ENCODE results near the gene HMGB1. TPM values are rescaled to one million over a fixed set of nuclear protein-coding genes. Genes with fewer than 3 reads are reported as not detected.
A peak's percentile ranks its signal among the peaks of the same experiment; 100 is the strongest.

Gene HMGB1
- total RNA-seq, 2 experiments from 2014 or later: 764 to 851 TPM

DNA sequence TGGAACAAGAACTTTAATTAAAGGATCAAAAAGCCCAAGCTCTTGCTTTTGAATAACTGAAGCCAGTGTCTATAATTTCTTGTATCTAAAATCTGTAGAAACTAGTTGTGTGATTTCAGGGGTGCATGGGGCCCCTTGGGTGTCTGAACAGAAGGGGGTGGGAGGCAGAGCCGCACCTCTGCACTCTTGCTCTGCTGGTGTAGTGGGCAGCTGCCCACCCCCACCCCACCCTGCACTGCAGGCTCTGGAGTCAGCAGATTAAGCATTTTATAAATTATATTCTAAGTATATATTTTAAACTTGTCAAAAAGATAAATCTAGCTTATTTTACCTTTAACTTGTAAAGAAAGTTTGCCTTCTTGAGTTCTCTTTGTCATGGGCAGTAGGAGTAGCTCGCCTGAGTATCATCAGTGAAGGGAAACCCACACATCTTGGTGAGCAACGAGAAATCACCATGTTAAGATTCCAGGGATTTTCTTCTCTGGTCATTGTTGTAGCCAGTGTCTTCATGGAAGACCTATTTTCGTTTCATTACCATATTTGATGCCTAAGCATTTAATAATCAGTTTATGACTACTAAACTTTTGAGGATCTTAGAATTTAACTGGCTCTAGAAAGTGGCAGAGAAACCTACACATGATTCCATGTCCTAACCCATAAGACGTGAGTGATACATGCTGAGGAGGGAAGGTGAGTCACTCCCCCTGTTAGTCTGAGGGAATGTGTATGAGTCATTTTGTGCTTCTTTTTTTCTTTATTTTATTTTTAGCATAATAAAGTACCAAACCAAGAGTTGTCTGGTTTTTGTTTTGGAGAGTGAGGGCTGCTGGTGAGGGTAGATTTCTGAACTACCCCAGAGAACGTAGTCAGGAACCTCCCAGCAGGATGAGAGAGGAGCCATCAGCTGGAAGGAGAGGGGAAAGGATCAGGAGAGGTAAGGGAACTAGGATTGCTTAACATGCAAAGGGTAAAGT is 35.7 kb downstream of the HMGB1 start:
- peak overlapping the region; percentile 37 for H3K4me3 Mint-ChIP-seq
- peak overlapping the region; percentile 93 for H3K27ac Mint-ChIP-seq
- H3K27me3 Mint-ChIP-seq: no peaks in the 10 kb centered on the region
- DNase-seq: peak; percentile 50
- POLR2A ChIA-PET: interaction anchor here (0.5 to 0.9 kb wide), 4 partner anchors 26 to 676 kb away, joined by 3 to 7 read pairs (median 3); no protein-coding TSS in a partner anchor
- peak; percentile 99 for ATAC-seq
- peaks cover 30% of the 10 kb centered on the region for H3K4me1 Mint-ChIP-seq
- CTCF ChIA-PET: interaction anchor here (0.7 to 1.6 kb wide), 7 partner anchors 12 to 509 kb away, joined by 3 to 6 read pairs (median 3); partner anchors contain the start of gene KATNAL1
- intact Hi-C loops (cut with DNase I, micrococcal nuclease): loop anchor here (1.0 to 2.0 kb wide), 6 partner anchors 8 to 53 kb away; partner anchors contain the start of genes HMGB1 (in 1 of the 2) and UBE2L5 (in 1 of the 2)
- H3K9me3 Mint-ChIP-seq (ENCODE audit: low read depth): no peaks in the 10 kb centered on the region
- no peaks in the 10 kb centered on the region for H3K36me3 Mint-ChIP-seq (ENCODE audit: low read depth)

DNA sequence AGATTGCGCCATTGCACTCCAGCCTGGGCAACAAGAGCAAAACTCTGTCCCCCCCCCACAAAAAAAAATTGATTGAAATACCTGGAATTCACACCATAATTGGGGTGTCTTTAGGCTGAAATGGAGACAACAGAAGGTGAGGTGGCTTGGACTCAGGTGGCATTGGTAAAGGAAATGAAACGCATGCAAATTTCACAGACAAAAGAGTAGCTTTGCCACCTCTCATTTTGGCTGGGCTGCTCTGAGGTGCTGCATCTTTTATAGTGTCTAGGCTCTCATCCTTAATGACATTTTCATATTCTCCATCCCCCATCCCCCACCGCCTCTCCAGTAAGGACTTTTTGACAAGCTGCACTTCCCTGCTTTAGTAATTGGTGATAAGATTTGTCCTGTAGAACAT is 36.5 kb downstream of the HMGB1 start:
- Mint-ChIP-seq H3K36me3 (ENCODE audit: low read depth) (no peaks in the 10 kb centered on the region), H3K27ac (no peak overlapping the region), H3K4me3 (no peak overlapping the region), H3K27me3 (no peaks in the 10 kb centered on the region), H3K4me1 (peaks cover 30% of the 10 kb centered on the region), H3K9me3 (ENCODE audit: low read depth) (no peaks in the 10 kb centered on the region)
- no peak for ATAC-seq
- POLR2A ChIA-PET: interaction anchor here (0.7 kb wide), 1 partner anchor 677 kb away, joined by 3 read pairs; no protein-coding TSS in a partner anchor
- intact Hi-C loops (cut with DNase I, micrococcal nuclease): no loop called here
- DNase-seq: no peak
- CTCF ChIA-PET: interaction anchor here (0.7 to 1.6 kb wide), 5 partner anchors 13 to 122 kb away, joined by 3 to 6 read pairs (median 4); partner anchors contain the start of gene KATNAL1

DNA sequence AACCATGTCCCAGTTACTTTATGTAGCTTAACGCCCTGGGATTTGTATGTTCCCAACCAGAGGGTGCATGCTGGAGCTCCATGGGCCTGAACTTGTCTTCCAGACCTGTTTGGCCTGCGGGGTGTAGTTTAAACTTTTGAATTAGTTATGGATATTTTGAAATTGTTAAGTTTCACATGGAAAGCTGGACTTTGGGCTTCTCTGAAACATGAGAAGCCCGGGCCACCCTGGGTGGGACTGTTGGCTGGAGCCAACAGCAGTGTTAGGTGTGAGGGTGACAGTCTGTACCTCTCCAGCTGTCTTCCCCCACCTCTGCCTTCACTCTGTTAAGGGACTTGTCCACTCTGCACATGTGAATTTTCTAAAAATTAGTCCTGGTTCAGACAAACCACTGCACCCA is 41.8 kb downstream of the HMGB1 start:
- H3K36me3 Mint-ChIP-seq (ENCODE audit: low read depth): no peaks in the 10 kb centered on the region
- intact Hi-C loops (cut with DNase I, micrococcal nuclease): loop anchor here (2.0 kb wide), 2 partner anchors 29 to 41 kb away; partner anchors contain the start of gene HMGB1 (in 1 of the 2)
- ChIA-PET CTCF (interaction anchor here (0.7 kb wide), 1 partner anchor 238 kb away, joined by 3 read pairs; no protein-coding TSS in a partner anchor), POLR2A (no interaction called here)
- peaks cover 14% of the 10 kb centered on the region for H3K4me1 Mint-ChIP-seq
- ATAC-seq (no peak), DNase-seq (no peak)
- no peaks in the 10 kb centered on the region for H3K27me3 Mint-ChIP-seq
- H3K27ac Mint-ChIP-seq: no peak overlapping the region
- H3K4me3 Mint-ChIP-seq: no peak overlapping the region
- no peaks in the 10 kb centered on the region for H3K9me3 Mint-ChIP-seq (ENCODE audit: low read depth)

DNA sequence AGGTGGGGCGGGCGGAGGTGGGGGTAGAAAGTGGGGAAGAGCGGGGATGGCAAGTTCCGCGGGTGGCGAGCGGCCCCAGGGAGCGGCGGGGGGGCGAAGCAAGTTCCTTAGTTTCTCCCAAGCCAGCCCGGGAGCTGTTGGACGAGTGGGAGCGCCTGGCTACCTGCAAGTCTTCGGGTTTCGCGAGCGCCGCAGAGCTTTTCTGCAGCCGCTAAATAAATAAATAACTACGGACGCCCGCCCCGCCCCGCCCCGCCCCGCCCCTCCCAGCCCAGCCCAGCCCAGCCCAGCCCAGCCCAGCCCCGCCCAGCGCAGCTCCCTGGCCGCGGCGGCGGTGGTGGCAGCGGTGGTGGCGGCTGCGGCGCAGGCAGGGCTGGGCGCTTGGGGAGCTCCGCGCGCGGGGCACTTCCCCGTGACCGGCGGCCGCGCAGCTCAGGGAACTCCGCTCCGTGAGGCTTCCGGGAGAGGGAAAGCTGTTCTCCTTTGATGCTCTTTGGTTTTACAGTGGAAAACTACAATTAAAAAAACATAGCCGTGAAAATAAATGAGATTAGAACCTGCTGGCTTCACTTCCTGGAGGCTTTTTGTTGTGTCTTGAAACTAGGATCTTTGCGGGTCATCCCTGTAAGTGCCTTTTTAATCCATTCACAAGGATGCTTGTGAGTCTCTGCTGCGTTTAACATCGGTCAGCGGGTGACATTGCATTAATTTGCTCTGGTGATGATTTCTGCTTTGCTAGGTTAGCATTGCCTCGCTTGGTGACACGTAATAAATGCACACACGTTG is 43.5 kb downstream of the HMGB1 start, which contains the start of gene UBE2L5:
Gene UBE2L5, plus strand, starts transcription at position 440 of the 786 bp plus-strand sequence. CDS start 5,498 bp downstream, outside the sequence.
- Mint-ChIP-seq H3K4me3 (peak within 1 kb of the TSS; percentile 77), H3K36me3 (ENCODE audit: low read depth) (no peaks in the 10 kb centered on the region), H3K27ac (peak within 1 kb of the TSS; percentile 69), H3K27me3 (no peaks in the 10 kb centered on the region), H3K4me1 (peaks cover 12% of the 10 kb centered on the region), H3K9me3 (ENCODE audit: low read depth) (no peaks in the 10 kb centered on the region)
- ChIA-PET POLR2A (interaction anchor here (0.6 to 1.2 kb wide), 4 partner anchors 27 to 318 kb away, joined by 3 to 6 read pairs (median 4); partner anchors contain the start of gene KATNAL1), CTCF (interaction anchor here (0.7 to 1.4 kb wide), 3 partner anchors 14 to 33 kb away, joined by 3 to 4 read pairs (median 3); no protein-coding TSS in a partner anchor)
- ATAC-seq (peak; percentile 96), DNase-seq (peak; percentile 85)
- intact Hi-C loops (cut with DNase I, micrococcal nuclease): loop anchor here (1.0 to 2.0 kb wide), 6 partner anchors 8 to 195 kb away; partner anchors contain the start of genes HMGB1 (in 1 of the 2) and USPL1 (in 1 of the 2)

GRCh38 chr13:30421093-30422053 is 44.4 kb downstream of the HMGB1 start:
- CTCF ChIA-PET: interaction anchor here (0.6 to 1.4 kb wide), 7 partner anchors 12 to 515 kb away, joined by 3 to 4 read pairs (median 3); no protein-coding TSS in a partner anchor
- no peak overlapping the region for H3K27ac Mint-ChIP-seq

DNA sequence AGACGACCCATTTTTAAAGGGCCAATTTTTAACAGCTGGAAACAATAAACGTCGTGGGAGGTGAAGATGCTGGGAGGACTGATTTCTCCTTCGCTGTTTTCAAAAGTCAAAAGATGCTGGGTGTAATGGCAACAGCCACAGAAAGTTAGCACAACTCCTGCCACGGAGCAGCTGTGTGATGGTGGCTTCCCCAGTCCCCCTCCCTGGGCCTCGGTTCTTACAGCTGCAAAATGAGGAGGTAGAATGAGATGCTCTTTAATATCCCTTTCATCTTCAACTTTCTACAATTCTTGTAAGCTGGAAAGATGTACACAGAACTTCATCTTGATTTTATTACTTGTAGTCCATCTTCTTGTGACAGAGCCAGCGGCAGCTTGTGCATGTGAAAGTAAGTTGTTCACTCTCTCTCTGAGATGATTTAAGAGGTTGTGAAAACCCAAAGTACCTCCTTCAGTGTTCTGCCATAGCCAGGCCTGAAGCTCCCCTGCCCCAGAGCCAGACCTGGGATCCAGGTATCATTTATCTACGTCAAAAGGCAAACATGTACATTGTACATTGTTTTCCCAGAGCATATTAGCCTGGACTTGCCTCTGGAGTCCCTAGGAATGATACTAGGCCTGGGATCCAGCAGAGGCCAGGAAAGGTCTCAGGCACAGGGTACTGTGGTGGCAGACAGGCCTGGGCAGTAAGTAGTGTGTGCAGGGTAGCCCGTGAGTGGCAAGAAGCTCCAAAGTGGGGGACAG is 46.8 kb downstream of the HMGB1 start:
- no peak for DNase-seq
- intact Hi-C loops (cut with DNase I, micrococcal nuclease): no loop called here
- no peak for ATAC-seq
- H3K27me3 Mint-ChIP-seq: no peaks in the 10 kb centered on the region
- H3K36me3 Mint-ChIP-seq (ENCODE audit: low read depth): no peaks in the 10 kb centered on the region
- no peak overlapping the region for H3K4me3 Mint-ChIP-seq
- ChIA-PET POLR2A (no interaction called here), CTCF (interaction anchor here (0.6 to 1.4 kb wide), 6 partner anchors 9 to 642 kb away, joined by 3 to 5 read pairs (median 3); no protein-coding TSS in a partner anchor)
- H3K9me3 Mint-ChIP-seq (ENCODE audit: low read depth): no peaks in the 10 kb centered on the region
- no peak overlapping the region for H3K27ac Mint-ChIP-seq
- H3K4me1 Mint-ChIP-seq: peaks cover 25% of the 10 kb centered on the region

More at GRCh38 chr13:30421093-30422053, 44.4 kb downstream of the HMGB1 start:
- Mint-ChIP-seq H3K9me3 (ENCODE audit: low read depth) (no peaks in the 10 kb centered on the region), H3K4me1 (peaks cover 15% of the 10 kb centered on the region), H3K36me3 (ENCODE audit: low read depth) (no peaks in the 10 kb centered on the region), H3K27me3 (no peaks in the 10 kb centered on the region), H3K4me3 (peak overlapping the region; percentile 77)
- POLR2A ChIA-PET: interaction anchor here (1.0 to 1.2 kb wide), 3 partner anchors 43 to 319 kb away, joined by 3 to 6 read pairs (median 6); partner anchors contain the start of gene KATNAL1
- DNase-seq: peak; percentile 61
- intact Hi-C loops (cut with DNase I, micrococcal nuclease): loop anchor here (1.0 to 2.0 kb wide), 6 partner anchors 9 to 196 kb away; partner anchors contain the start of genes HMGB1 (in 1 of the 2) and USPL1 (in 1 of the 2)
- ATAC-seq: peak; percentile 39

DNA sequence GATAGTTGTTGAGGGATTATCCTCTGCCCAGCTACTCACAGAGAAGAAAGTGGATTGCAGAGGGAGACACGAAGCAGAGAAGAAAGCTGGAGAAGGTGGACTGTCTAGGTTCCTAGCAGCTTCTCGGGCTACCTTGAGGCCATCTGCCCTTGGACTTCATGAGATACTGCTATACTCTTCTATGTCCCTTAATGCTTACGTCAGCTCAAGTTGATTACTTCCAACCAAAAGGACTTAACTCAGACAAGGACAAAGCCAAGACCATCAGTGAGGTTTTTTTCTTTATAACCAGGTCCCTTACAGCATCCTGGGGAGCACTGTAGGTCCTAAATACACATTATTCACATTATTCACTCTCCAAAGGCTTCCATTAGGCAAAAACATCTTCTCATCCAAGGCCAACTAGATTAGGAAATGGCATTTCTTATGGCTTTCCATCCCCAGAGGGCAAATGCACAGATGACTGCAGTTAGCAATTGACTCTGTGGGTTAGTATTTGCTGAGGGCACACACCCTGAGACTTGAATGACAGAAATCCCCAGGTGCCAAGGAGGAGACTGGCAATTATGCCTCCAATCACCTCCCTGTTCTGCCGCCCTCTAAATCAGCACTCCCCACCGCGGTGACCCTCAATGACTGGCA is 47.5 kb downstream of the HMGB1 start:
- no peak overlapping the region for H3K4me3 Mint-ChIP-seq
- POLR2A ChIA-PET: no interaction called here
- DNase-seq (no peak), ATAC-seq (no peak)
- H3K27ac Mint-ChIP-seq: no peak overlapping the region
- intact Hi-C loops (cut with DNase I, micrococcal nuclease): no loop called here
- peaks cover 25% of the 10 kb centered on the region for H3K4me1 Mint-ChIP-seq
- no peaks in the 10 kb centered on the region for H3K36me3 Mint-ChIP-seq (ENCODE audit: low read depth)
- CTCF ChIA-PET: interaction anchor here (0.5 to 1.4 kb wide), 5 partner anchors 9 to 642 kb away, joined by 3 to 4 read pairs (median 3); no protein-coding TSS in a partner anchor
- no peaks in the 10 kb centered on the region for H3K9me3 Mint-ChIP-seq (ENCODE audit: low read depth)
- H3K27me3 Mint-ChIP-seq: no peaks in the 10 kb centered on the region

DNA sequence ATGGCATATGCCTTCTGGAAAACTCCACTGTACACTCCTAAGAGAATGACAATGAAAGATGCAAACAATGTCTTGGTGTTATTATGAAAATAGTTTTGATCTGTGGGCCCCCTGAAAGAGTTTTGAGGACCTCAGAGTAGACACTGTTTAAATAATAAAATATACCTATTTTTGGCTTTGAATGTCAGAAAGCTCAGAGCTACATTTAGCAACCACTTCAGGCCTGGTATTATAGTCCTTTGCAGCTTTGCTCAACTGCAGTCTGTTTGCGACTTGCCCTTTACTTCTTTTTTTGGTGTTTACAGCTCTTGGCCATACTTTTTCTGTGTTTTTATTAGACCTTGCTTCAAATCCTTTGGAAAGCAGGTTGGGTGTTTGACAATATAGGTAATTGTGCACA is 49.3 kb downstream of the HMGB1 start:
- Mint-ChIP-seq H3K9me3 (ENCODE audit: low read depth) (no peaks in the 10 kb centered on the region), H3K36me3 (ENCODE audit: low read depth) (no peaks in the 10 kb centered on the region), H3K4me3 (no peak overlapping the region), H3K27me3 (no peaks in the 10 kb centered on the region), H3K4me1 (peaks cover 25% of the 10 kb centered on the region), H3K27ac (no peak overlapping the region)
- intact Hi-C loops (cut with DNase I, micrococcal nuclease): no loop called here
- ATAC-seq (no peak), DNase-seq (no peak)
- ChIA-PET POLR2A (interaction anchor here (0.6 to 0.7 kb wide), 2 partner anchors 73 to 258 kb away, joined by 4 to 10 read pairs; no protein-coding TSS in a partner anchor), CTCF (interaction anchor here (0.6 to 0.8 kb wide), 2 partner anchors 11 to 122 kb away, joined by 3 read pairs; no protein-coding TSS in a partner anchor)
